ENCODE data around the gene TFAP2C. TPM values are rescaled to one million over a fixed set of nuclear protein-coding genes. Genes with fewer than 3 reads are reported as not detected.

TFAP2C gene
- total and polyA plus RNA-seq, 2 experiments from 2014 or later = 11.9 to 14.3 TPM

DNA sequence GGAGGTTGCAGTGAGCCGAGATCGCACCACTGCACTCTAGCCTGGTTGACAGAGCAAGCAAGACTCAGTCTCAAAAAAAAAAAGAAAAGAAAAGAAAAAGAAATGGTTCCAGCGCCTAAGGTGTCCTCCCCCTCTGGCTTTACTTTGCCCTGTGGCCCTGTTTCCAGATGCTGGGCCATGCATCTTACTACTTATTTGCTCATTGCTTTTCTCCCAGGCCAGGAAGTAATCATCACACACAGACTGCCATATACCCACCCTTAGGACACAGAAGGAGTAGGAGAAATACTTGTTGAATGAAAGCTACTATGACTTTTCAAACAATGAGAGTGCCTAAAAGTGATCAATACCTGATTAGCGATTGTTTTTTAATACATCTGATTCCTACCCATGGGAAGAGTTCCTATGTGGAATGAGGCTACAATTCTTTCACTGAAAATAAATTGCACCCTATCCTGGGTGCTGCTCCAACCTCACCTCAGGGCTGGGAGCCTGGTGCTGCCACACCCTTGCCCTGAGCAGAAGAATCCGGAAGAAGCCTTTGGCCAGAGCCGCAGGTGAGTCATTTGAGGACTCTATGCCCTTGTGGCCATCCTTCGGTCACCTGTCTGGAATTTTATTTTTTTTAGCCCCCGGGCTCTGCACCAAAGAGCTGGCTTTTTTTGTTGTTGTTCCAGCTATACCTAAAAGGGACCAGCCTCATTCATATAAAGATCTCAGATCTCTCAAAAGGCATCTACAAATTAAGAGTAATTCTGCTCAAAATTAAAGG lies 22.7 kb upstream of the TFAP2C start:
- no peak overlapping the region for H3K4me3 Mint-ChIP-seq
- DNase-seq (ENCODE audit: low spot score) = no peak
- Histone ChIP-seq H3K27me3 (ENCODE audit: insufficient read depth) (no peaks in the 10 kb centered on the region), H2AFZ (peak overlapping the region; percentile 56), H3K36me3 (ENCODE audit: insufficient read depth) (no peaks in the 10 kb centered on the region), H3K79me2 (replicated peaks; ENCODE audit: insufficient read depth) (no peaks in the 10 kb centered on the region), H4K20me1 (replicated peaks; ENCODE audit: insufficient read depth) (no peaks in the 10 kb centered on the region), H3K27ac (ENCODE audit: low read depth) (no peak overlapping the region), H3K4me1 (ENCODE audit: insufficient read depth) (peaks cover 13% of the 10 kb centered on the region), H3K4me2 (no peak overlapping the region), H3K4me3 (no peak overlapping the region), H3F3A (replicated peaks; ENCODE audit: low read depth) (no peaks in the 10 kb centered on the region), H3K9me2 (ENCODE audit: insufficient read depth) (no peaks in the 10 kb centered on the region)
- TF ChIP-seq, protein P1, sequence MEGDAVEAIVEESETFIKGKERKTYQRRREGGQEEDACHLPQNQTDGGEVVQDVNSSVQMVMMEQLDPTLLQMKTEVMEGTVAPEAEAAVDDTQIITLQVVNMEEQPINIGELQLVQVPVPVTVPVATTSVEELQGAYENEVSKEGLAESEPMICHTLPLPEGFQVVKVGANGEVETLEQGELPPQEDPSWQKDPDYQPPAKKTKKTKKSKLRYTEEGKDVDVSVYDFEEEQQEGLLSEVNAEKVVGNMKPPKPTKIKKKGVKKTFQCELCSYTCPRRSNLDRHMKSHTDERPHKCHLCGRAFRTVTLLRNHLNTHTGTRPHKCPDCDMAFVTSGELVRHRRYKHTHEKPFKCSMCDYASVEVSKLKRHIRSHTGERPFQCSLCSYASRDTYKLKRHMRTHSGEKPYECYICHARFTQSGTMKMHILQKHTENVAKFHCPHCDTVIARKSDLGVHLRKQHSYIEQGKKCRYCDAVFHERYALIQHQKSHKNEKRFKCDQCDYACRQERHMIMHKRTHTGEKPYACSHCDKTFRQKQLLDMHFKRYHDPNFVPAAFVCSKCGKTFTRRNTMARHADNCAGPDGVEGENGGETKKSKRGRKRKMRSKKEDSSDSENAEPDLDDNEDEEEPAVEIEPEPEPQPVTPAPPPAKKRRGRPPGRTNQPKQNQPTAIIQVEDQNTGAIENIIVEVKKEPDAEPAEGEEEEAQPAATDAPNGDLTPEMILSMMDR (conservative IDR thresholded peaks at IDR 0.05; ENCODE audit: low read depth in 2 of 2) = no peak
- TF ChIP-seq EZH2 (IDR thresholded peaks at IDR 0.05; ENCODE audit: low read depth, unreplicated experiment) = no peak
- TF ChIP-seq, protein P2, sequence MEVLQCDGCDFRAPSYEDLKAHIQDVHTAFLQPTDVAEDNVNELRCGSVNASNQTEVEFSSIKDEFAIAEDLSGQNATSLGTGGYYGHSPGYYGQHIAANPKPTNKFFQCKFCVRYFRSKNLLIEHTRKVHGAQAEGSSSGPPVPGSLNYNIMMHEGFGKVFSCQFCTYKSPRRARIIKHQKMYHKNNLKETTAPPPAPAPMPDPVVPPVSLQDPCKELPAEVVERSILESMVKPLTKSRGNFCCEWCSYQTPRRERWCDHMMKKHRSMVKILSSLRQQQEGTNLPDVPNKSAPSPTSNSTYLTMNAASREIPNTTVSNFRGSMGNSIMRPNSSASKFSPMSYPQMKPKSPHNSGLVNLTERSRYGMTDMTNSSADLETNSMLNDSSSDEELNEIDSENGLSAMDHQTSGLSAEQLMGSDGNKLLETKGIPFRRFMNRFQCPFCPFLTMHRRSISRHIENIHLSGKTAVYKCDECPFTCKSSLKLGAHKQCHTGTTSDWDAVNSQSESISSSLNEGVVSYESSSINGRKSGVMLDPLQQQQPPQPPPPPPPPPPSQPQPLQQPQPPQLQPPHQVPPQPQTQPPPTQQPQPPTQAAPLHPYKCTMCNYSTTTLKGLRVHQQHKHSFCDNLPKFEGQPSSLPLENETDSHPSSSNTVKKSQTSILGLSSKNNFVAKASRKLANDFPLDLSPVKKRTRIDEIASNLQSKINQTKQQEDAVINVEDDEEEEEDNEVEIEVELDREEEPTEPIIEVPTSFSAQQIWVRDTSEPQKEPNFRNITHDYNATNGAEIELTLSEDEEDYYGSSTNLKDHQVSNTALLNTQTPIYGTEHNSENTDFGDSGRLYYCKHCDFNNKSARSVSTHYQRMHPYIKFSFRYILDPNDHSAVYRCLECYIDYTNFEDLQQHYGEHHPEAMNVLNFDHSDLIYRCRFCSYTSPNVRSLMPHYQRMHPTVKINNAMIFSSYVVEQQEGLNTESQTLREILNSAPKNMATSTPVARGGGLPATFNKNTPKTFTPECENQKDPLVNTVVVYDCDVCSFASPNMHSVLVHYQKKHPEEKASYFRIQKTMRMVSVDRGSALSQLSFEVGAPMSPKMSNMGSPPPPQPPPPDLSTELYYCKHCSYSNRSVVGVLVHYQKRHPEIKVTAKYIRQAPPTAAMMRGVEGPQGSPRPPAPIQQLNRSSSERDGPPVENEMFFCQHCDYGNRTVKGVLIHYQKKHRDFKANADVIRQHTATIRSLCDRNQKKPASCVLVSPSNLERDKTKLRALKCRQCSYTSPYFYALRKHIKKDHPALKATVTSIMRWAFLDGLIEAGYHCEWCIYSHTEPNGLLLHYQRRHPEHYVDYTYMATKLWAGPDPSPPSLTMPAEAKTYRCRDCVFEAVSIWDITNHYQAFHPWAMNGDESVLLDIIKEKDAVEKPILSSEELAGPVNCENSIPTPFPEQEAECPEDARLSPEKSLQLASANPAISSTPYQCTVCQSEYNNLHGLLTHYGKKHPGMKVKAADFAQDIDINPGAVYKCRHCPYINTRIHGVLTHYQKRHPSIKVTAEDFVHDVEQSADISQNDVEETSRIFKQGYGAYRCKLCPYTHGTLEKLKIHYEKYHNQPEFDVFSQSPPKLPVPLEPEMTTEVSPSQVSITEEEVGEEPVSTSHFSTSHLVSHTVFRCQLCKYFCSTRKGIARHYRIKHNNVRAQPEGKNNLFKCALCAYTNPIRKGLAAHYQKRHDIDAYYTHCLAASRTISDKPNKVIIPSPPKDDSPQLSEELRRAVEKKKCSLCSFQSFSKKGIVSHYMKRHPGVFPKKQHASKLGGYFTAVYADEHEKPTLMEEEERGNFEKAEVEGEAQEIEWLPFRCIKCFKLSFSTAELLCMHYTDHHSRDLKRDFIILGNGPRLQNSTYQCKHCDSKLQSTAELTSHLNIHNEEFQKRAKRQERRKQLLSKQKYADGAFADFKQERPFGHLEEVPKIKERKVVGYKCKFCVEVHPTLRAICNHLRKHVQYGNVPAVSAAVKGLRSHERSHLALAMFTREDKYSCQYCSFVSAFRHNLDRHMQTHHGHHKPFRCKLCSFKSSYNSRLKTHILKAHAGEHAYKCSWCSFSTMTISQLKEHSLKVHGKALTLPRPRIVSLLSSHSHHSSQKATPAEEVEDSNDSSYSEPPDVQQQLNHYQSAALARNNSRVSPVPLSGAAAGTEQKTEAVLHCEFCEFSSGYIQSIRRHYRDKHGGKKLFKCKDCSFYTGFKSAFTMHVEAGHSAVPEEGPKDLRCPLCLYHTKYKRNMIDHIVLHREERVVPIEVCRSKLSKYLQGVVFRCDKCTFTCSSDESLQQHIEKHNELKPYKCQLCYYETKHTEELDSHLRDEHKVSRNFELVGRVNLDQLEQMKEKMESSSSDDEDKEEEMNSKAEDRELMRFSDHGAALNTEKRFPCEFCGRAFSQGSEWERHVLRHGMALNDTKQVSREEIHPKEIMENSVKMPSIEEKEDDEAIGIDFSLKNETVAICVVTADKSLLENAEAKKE (CRISPR knock-in tag; IDR thresholded peaks at IDR 0.05) = no peak
- TF ChIP-seq CREB1 (CRISPR knock-in tag; IDR thresholded peaks at IDR 0.05; ENCODE audit: low read depth) = no peak
- no peak for TF ChIP-seq ZNF114 (CRISPR knock-in tag; IDR thresholded peaks at IDR 0.05)
- TF ChIP-seq JUNB (IDR thresholded peaks at IDR 0.05; ENCODE audit: unreplicated experiment) = no peak
- no peaks in the 10 kb centered on the region for H3K36me3 Mint-ChIP-seq (ENCODE audit: low read depth)
- no peak overlapping the region for H3K27ac Mint-ChIP-seq
- peaks cover 10% of the 10 kb centered on the region for H3K27me3 Mint-ChIP-seq (ENCODE audit: insufficient read depth, low read depth, poor library complexity)
- no peaks in the 10 kb centered on the region for H3K9me3 Mint-ChIP-seq
- peaks cover 11% of the 10 kb centered on the region; the same call in 2 of the 3 replicates for H3K4me1 Mint-ChIP-seq
- no peak for ATAC-seq
